Sciatic nerve (tissue), 2 donors: ENCODE data around the gene STAB1. TPM values are rescaled to one million over a fixed set of nuclear protein-coding genes. Genes with fewer than 3 reads are reported as not detected.
"Not testable (repeated sequence)": the region's sequence is repeated elsewhere in the genome, so short reads cannot be mapped to it uniquely, and the experiment has no call there.

ENCODE experiments used
- ATAC-seq: fragments of 200-7000 bp; cut with Tn5 transposase; one replicate; pipeline ENCODE4 v1.9.1; 2020; ENCODE audit warnings: mild to moderate bottlenecking, moderate library complexity
- DNase-seq: peaks from one replicate; pipeline ENCODE4 v3.0.0-alpha.2; 2020; ENCODE audit warnings: low spot score
- intact Hi-C: fragments of 100-400 bp; cut with DNase I; formaldehyde crosslinking; loops from one replicate; pipeline ENCODE4 v1.14.2; 2022
- total RNA-seq: library from RNA; stranded (reverse); fragmentation: NEBNext Ultra II Directional; extraction: Animal tissue kit (Norgen Biotek cat#: 25700); gene quantifications from one replicate; pipeline ENCODE4 v1.2.1, GENCODE V29; 2021
- donor health status: DM: no; HTN: no; CAD: no.
- donor health status: DM: no; HTN: no; CAD: no.

Gene STAB1
- total RNA-seq, 1 donor from 2014 or later: 256 TPM

GRCh38 chr3:52517796-52518722 is 22.9 kb downstream of the STAB1 start:
- DNase-seq: no peak
- ATAC-seq: no peak
- intact Hi-C loops: no loop called here

- DNase-seq (peak; percentile 82), ATAC-seq (peak; percentile 63)
- intact Hi-C loops: no loop called here
These were observed 23.7 kb downstream of the STAB1 start for GRCh38 chr3:52518723-52519444.

GRCh38 chr3:52519445-52520140 is 24.5 kb downstream of the STAB1 start:
- intact Hi-C loops: no loop called here
- ATAC-seq (no peak), DNase-seq (no peak)

- DNase-seq (no peak), ATAC-seq (no peak)
- intact Hi-C loops: no loop called here
These were observed 25.1 kb downstream of the STAB1 start for GRCh38 chr3:52520141-52520667.

GRCh38 chr3:52520716-52521487 is 25.8 kb downstream of the STAB1 start:
- intact Hi-C loops: no loop called here
- no peak for DNase-seq
- no peak for ATAC-seq

GRCh38 chr3:52521488-52521824 is 26.3 kb downstream of the STAB1 start:
- no peak for DNase-seq
- ATAC-seq: no peak
- intact Hi-C loops: no loop called here

- no peak for ATAC-seq
- no peak for DNase-seq
- intact Hi-C loops: no loop called here
These were observed 26.9 kb downstream of the STAB1 start for GRCh38 chr3:52521881-52522650.

GRCh38 chr3:52522651-52523251 is 27.6 kb downstream of the STAB1 start:
- no peak for DNase-seq
- intact Hi-C loops: no loop called here
- ATAC-seq: no peak

GRCh38 chr3:52523386-52524257 is 28.5 kb downstream of the STAB1 start:
- intact Hi-C loops: no loop called here
- DNase-seq (peak; percentile 56), ATAC-seq (no peak)

- intact Hi-C loops: no loop called here
- ATAC-seq: no peak
- peak; percentile 52 for DNase-seq
These were observed 29.2 kb downstream of the STAB1 start for GRCh38 chr3:52524258-52524751.

GRCh38 chr3:52524752-52525679 is 29.9 kb downstream of the STAB1 start:
- ATAC-seq (peak; percentile 4), DNase-seq (peak; percentile 61)
- intact Hi-C loops: no loop called here

GRCh38 chr3:52525680-52526561 is 30.8 kb downstream of the STAB1 start:
- intact Hi-C loops: no loop called here
- DNase-seq (peak; percentile 54), ATAC-seq (no peak)

GRCh38 chr3:52526671-52527038 is 31.5 kb downstream of the STAB1 start:
- intact Hi-C loops, DNase-seq: not testable (repeated sequence)

GRCh38 chr3:52527039-52527731 is 32.0 kb downstream of the STAB1 start:
- intact Hi-C loops: no loop called here
- ATAC-seq: no peak
- DNase-seq: peak; percentile 56

More at GRCh38 chr3:52526671-52527038, 31.5 kb downstream of the STAB1 start:
- ATAC-seq: not testable (repeated sequence)
